Measurements from ENCODE around the gene TEX52. TPM values are rescaled to one million over a fixed set of nuclear protein-coding genes. Genes with fewer than 3 reads are reported as not detected.

Gene TEX52
- total and polyA plus RNA-seq, 2 donors (not counting 3 experiments of a cell fraction or from before 2014, with no cell fraction given): not detected

GRCh38 chr12:2806700-2807099, 50.1 kb downstream of the TEX52 start:
- DNase-seq (ENCODE audit: low read depth, low spot score): no peak
- peaks cover 6% of the 10 kb centered on the region for H3K4me1 ChIP-seq (ENCODE audit: control insufficient read depth, extremely low read depth, insufficient read depth, low read length)
- intact Hi-C loops (cut with micrococcal nuclease): no loop called here

More at GRCh38 chr12:2806700-2807099, 50.1 kb downstream of the TEX52 start:
- Histone ChIP-seq H3K79me2 (ENCODE audit: control insufficient read depth, insufficient read depth, low read length) (no peaks in the 10 kb centered on the region), H2AFZ (ENCODE audit: low read depth, low read length) (no peak overlapping the region), H3K9me3 (replicated peaks; ENCODE audit: control insufficient read depth, insufficient read depth, low read length) (no peaks in the 10 kb centered on the region), H3K27ac (ENCODE audit: insufficient read depth, low read depth, low read length) (no peak overlapping the region), H3K4me2 (ENCODE audit: insufficient read depth, low read length) (no peak overlapping the region), H3K9ac (replicated peaks; ENCODE audit: extremely low read depth, insufficient read depth, low read length) (no peak overlapping the region), H4K20me1 (replicated peaks; ENCODE audit: control insufficient read depth, extremely low read depth, insufficient read depth, low read length) (no peaks in the 10 kb centered on the region), H3K9me1 (replicated peaks; ENCODE audit: control insufficient read depth, extremely low read depth, insufficient read depth, low read length) (no peaks in the 10 kb centered on the region), H3K27me3 (ENCODE audit: control insufficient read depth in 2 of 2, insufficient read depth in 2 of 2, low read length in 2 of 2) (no peaks in the 10 kb centered on the region), H3K4me3 (replicated peaks in 1 of 3; ENCODE audit: insufficient read depth in 1 of 3, low read depth in 1 of 3, low read length in 3 of 3) (no peak overlapping the region), H3K36me3 (ENCODE audit: control insufficient read depth in 2 of 2, extremely low read depth in 1 of 2, insufficient read depth in 2 of 2, low read length in 2 of 2) (peaks cover 12 to 15% of the 10 kb centered on the region in 2 experiments)
- FAIRE-seq: no peak
- TF ChIP-seq, protein P1, sequence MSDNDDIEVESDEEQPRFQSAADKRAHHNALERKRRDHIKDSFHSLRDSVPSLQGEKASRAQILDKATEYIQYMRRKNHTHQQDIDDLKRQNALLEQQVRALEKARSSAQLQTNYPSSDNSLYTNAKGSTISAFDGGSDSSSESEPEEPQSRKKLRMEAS (IDR thresholded peaks at IDR 0.05; ENCODE audit: insufficient read depth, insufficient read length): no peak
- TF ChIP-seq FOS (IDR thresholded peaks at IDR 0.05; ENCODE audit: borderline replicate concordance, insufficient read depth, low read length) (no peak), POLR2AphosphoS5 (IDR thresholded peaks at IDR 0.05; ENCODE audit: insufficient read depth, low read depth, low read length) (no peak), POLR2A (IDR thresholded peaks at IDR 0.05; ENCODE audit: low read depth, low read length) (no peak), GATA2 (IDR thresholded peaks at IDR 0.05; ENCODE audit: insufficient read depth, insufficient read length, low read depth, low read length) (no peak), JUN (IDR thresholded peaks at IDR 0.05; ENCODE audit: borderline replicate concordance, insufficient read depth, insufficient read length, low read depth) (no peak), MYC (IDR thresholded peaks at IDR 0.05; ENCODE audit: low read depth, low read length) (no peak), EZH2 (IDR thresholded peaks at IDR 0.05; ENCODE audit: borderline replicate concordance, low read depth, low read length, severe bottlenecking) (no peak)
- TF ChIP-seq, protein P2, sequence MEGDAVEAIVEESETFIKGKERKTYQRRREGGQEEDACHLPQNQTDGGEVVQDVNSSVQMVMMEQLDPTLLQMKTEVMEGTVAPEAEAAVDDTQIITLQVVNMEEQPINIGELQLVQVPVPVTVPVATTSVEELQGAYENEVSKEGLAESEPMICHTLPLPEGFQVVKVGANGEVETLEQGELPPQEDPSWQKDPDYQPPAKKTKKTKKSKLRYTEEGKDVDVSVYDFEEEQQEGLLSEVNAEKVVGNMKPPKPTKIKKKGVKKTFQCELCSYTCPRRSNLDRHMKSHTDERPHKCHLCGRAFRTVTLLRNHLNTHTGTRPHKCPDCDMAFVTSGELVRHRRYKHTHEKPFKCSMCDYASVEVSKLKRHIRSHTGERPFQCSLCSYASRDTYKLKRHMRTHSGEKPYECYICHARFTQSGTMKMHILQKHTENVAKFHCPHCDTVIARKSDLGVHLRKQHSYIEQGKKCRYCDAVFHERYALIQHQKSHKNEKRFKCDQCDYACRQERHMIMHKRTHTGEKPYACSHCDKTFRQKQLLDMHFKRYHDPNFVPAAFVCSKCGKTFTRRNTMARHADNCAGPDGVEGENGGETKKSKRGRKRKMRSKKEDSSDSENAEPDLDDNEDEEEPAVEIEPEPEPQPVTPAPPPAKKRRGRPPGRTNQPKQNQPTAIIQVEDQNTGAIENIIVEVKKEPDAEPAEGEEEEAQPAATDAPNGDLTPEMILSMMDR (IDR thresholded peaks at IDR 0.05; ENCODE audit: extremely low read depth in 1 of 2, insufficient read depth in 1 of 2, low read depth in 1 of 2, low read length in 2 of 2): no peak
- dilution Hi-C loops (cut with MboI; ENCODE audit: extremely low pct_ligation_motif_present, low sequenced_read_pairs): no loop called here
- BruUV-seq (replicated peaks): no TSS peak
- CTCF ChIA-PET: interaction anchor here (1.3 kb wide), 1 partner anchor 22 kb away, joined by 3 read pairs; no protein-coding TSS in a partner anchor
- POLR2A ChIA-PET: no interaction called here

Data from endothelial cell of umbilical vein (primary cell).